NB4 (cell line): ENCODE data around the gene WDR5.

ENCODE experiments used
- CTCF ChIP-seq: IDR thresholded peaks from one replicate; pipeline ENCODE4 v1.5.1; 2012; ENCODE audit warnings: low read depth, low read length
- MYC ChIP-seq: IDR thresholded peaks from 2 replicates; pipeline ENCODE4 v1.6.1; 2011; ENCODE audit warnings: low read depth, low read length

GRCh38 chr9:134181648-134182034, 45.8 kb downstream of the WDR5 start:
- TF ChIP-seq CTCF (no peak), MYC (no peak)
